ENCODE results near the gene PRDM16.

- TF ChIP-seq CTCF (IDR thresholded peaks at IDR 0.05; ENCODE audit: low read length): no peak
- no peak for TF ChIP-seq EZH2 (optimal IDR thresholded peaks at IDR 0.05; ENCODE audit: low read depth, low read length)
Measured at GRCh38 chr1:3107201-3107600, 38.2 kb downstream of the PRDM16 start.
